Stomach (tissue), 4 donors: ENCODE results near the gene SEMA4B.

Experiments used
- CTCF ChIP-seq, 7 experiments: fragments of 450-650 bp in 4 of 7; fragments of 200-600 bp in 3 of 7; sonication (generic) in 3 of 7; IDR thresholded peaks; one replicate each; pipeline ENCODE4 v1.5.1; 2016 to 2019; ENCODE audit warnings: antibody characterized with exemption in 7 of 7, control low read depth in 2 of 7, mild to moderate bottlenecking in 1 of 7
- POLR2A ChIP-seq, 4 donors: fragments of 450-650 bp; IDR thresholded peaks; one replicate each; pipeline ENCODE4 v1.6.1; 2016; ENCODE audit warnings: antibody characterized with exemption in 4 of 4, control low read depth in 2 of 4, mild to moderate bottlenecking in 1 of 4, moderate library complexity in 1 of 4
- POLR2AphosphoS5 ChIP-seq, 3 donors: sonication (generic); formaldehyde crosslinking; IDR thresholded peaks; one replicate each; pipeline ENCODE4 v1.6.1; 2016; ENCODE audit warnings: antibody characterized with exemption in 3 of 3

- no peak for TF ChIP-seq POLR2AphosphoS5 (IDR thresholded peaks at IDR 0.05)
- no peak for TF ChIP-seq CTCF (IDR thresholded peaks at IDR 0.05)
- TF ChIP-seq POLR2A (IDR thresholded peaks at IDR 0.05), result no peak
Measured at GRCh38 chr15:90209591-90209990, 8.5 kb downstream of the SEMA4B start.
